Stimulated activated CD4-positive, alpha-beta T cell treated with anti-CD3 and anti-CD28 coated beads, Interleukin-4, amount 100 ng/mL, for 24 hours (primary cell): ENCODE results near the gene ZFYVE27.
A peak's percentile ranks its signal among the peaks of the same experiment; 100 is the strongest.

Experiments used
- DNase-seq: peaks from one replicate; pipeline ENCODE4 v3.0.0-alpha.2; 2020

ZFYVE27 gene

DNA sequence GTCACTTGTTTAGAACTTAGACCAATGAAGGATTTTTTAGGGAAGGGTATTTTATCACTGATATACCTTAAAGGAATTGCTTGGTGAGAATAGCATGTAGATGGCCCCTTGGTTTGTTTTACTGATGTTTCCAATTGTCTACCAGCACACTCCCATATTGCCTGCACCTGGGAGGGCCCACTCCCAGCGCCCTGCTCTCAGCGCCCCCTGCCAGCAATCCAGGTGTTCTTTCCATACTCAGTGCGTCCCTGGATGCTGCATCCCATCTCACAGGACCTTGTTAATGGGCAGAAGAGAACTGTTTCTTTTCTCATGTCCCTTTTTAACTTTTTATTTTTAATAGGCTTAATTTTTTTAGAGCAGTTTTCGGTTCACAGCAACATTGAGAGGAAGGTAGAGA is 59.0 kb downstream of the ZFYVE27 start:
- DNase-seq: no peak

DNA sequence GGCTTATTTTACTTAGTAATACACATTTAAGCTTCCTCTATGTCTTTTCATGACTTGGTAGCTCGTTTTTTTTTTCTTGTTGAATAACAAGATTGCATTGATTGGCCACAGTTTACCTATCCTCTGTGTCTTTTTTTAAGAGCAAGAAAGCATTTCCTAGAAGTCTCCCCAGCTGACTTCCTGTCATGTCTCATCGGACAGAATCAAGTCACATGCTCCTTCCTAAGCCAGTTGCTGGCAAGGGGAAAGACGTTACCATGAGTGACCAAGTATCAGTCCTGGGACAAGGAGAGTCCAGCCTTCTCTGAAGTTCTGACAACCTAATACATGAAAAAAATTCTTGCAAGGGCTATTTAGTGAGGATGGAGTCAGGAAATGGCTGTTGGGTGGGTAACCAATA is 59.7 kb downstream of the ZFYVE27 start:
- peak; percentile 40 for DNase-seq

DNA sequence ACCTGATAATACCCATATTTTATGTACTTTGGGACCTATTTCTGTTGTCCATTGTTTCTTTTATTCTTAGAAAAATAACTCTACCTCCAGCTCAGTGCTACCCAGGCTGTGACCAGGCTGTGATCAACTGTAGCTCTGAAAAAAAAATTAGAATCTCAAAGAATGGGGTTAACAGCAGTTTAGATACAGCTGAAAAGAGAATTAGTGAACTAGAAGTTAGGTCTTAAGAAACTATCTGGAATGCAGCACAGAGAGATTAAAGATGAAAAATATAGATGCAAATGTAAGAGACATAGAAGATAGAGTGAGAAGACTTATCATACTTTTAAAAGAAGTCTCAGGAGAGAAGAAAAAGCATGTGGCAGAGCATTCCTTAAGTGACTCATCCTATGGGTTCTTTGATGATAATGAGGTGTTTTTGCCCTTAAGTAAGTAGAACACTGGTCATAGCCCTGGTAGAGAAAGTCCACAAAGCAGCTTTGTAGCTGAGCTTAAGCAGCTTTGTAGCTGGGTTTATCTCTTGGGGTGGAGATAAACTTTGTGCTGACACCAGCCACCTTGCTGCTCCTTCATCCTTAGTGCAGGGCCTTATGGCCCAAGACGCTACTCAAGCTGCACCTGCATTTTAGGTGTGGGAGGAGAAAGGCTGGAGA is 62.2 kb downstream of the ZFYVE27 start:
- no peak for DNase-seq

DNA sequence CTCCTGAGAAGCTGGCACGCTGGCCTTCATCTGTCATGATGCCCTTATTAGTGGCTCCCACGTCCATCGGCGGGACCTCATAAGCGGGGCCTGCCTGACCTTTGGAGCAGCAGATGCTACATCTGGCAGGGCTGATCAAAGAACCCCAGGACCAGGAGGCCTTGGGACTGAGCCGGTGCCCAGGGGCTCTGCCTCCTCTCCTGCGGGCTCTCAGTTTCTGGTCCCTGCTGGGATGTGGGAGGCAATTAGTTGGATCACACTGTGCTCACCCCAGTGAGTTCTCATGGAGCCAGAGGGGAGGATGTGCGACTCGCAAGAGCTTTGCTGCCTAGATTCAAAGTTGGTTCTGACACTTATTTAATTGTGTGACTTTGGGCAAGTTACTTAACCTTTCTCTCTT is 63.5 kb downstream of the ZFYVE27 start:
- DNase-seq: no peak

DNA sequence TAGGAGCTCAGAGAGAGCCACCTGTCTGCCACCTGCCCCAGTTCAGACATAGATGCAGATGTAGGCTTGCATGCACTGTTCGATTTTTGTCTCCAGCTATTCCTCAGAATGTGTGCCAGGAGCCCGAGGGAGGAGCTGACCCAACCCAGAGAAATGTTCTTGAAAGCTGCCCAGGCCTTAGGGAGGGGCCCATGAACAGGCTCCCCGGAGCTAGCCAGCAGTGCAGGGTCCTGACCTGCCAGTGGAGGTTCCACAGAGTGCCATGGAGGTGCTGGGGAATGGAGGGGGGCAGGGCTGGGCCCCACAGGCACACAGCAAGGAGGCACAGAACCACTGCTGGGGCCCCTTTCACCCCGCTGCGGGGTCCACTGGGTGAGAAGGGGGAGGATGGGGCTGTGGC is 64.5 kb downstream of the ZFYVE27 start:
- no peak for DNase-seq

DNA sequence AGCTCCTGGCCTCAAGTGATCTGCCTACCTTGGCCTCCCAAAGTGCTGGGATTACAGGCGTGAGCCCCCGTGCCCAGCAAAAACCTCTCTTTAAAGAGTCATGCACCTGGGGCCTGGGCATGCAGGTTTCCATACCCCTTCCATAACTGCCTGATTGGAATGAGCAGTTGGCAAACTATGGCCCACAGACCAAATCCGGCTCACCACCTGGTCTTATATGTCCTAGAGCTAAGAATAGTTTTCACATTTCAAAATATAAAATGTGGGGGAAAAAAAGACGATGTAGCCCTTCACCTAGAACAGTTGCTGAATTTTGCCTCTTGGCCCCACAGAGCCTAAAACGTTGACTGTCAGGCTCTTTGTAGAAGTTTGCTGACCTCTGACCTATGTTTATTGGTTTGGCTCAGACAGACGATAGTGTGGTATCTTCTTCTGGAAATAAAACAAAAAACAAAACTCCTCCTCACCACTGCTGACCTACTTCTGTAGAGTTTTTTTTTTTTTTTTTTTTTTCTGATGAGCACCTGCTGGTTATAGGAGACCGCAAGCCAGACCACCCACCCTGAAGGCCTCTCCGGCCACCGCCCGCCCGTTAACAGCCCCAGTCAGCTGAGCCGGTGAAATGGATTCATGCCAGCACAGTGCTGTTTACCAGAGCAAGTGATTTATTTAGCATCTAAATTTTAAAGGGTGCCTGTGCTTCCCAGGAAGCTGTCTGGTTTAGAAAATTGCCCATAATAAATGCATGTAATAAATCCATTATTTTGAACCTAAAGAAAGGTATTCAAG is 68.4 kb downstream of the ZFYVE27 start:
- DNase-seq: no peak

DNA sequence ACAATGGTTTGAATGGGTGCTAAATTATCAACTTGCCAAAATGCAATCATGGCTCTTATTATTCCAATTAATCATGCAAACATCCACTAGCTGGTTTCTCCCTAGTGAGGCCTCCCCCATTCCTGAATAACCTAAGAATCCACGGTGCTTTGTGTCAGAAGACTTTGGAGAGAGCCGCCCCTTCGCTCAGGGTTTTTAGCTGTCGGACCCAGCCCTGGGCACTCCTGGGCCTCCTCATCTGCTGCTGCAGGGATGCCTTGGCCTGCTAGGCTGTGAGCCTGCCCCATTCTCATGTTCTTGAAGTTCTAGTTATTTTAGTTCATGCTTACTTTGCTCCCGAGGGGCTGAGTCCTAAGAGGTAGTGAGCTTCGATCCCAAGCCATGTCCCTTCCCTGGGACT is 69.0 kb downstream of the ZFYVE27 start:
- no peak for DNase-seq

DNA sequence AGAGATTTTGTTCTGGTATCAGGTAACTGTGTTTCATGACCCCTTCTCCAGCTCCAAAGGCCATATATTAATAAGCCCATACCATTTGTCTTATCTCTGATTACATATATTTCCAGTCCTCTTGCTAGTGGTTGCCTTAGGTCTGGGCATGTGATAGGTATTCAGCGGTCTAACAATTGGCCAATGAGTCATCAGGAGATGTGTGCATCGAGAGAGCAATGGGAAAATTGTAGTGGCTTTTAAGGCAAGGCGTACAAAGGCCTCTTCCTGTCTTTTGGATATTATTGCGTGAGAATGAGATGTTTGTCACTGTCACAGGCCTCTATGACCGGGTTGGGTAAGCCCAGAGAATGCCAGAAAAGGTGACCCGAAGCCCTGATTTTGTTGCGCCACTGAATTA is 73.5 kb downstream of the ZFYVE27 start:
- DNase-seq: no peak
